ENCODE data around the gene ST14.

Gene ST14

GRCh38 chr11:130137999-130138398 lies 21.6 kb upstream of the ST14 start:
- DNase-seq, result no peak

DNA sequence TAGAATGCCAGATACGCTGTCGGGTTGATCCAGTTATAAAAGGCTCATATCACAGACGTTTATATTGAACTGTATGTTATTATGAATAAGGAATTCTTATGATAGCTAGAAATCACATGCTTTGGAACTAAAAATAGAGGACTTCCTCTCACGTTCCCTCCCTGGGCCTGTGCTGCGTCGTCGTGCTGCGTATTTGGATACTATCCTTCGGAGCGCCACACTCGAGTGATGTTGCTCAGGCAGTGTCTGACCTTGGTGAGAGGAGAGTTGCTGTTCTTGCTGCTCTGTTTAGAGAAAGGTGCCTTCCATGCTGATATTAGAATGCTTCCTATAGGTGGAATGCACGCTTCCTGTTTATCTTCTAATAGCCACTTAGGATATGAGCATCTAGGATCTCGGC lies 20.2 kb upstream of the ST14 start:
- DNase-seq, result no peak

DNA sequence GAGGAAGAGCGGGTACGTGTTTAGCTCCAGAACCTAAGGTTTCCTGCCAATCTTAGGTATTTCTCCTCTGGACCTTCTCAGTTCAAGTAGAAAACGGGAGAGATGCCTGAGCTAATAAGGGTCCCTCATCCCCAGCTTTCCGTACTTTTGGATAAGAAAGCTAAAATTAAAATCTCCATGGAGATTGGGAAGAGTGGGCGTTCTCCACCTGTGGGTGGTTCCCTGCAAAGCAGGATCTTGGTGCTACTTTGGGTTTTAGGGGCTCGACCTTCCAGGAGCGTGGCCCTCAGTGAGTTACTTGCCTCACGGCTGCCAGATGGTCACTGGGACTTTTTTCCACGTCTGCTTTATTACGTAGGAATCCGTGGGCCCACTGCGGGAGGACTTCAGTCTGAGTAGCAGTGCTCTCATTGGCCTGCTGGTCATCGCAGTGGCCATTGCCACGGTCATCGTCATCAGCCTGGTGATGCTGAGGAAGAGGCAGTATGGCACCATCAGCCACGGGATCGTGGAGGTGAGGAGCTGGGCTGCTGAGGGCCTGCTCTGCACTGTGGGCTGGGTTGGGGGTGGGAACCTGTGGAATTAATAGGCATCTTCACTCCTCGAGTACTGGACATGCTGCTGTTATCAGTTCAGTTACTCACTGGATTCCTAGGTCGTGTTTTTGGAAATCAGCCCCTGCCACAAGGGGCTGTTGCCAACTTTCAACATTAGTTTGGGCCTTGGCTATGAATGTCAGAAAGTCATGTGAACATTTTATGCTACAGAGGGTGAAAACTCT lies 17.8 kb upstream of the ST14 start:
- no peak for DNase-seq

DNA sequence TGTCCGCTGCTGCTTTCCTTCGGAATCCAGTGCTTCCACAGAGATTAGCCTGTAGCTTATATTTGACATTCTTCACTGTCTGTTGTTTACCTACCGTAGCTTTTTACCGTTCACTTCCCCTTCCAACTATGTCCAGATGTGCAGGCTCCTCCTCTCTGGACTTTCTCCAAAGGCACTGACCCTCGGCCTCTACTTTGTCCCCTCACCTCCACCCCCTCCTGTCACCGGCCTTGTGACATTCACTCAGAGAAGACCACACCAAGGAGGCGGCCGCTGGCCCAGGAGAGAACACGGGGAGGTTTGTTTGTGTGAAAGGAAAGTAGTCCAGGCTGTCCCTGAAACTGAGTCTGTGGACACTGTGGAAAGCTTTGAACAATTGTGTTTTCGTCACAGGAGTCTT lies 15.4 kb upstream of the ST14 start:
- DNase-seq, result no peak

DNA sequence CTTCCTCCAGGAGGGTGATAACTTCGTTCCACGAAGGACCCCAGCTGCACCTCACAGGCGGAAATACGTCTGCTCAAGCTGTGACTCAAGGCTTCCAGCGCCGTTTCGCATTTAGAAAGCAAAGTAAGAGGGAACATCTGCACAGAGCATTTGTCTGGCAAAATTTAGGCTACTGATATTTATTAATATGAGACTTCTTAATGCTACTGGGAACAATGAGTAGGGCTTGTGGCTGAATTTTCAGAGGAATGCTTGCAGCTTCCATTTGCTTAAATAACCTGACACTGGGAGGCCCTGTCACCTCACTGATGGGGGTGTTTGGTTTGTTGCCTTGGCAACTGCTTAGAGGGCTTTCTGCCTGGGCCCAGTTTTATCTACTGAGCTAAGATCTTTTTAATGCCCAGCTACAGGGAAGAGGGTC lies 14.7 kb upstream of the ST14 start:
- DNase-seq, result no peak

- DNase-seq, result no peak
These were observed 14.2 kb upstream of the ST14 start for GRCh38 chr11:130145311-130145812.

DNA sequence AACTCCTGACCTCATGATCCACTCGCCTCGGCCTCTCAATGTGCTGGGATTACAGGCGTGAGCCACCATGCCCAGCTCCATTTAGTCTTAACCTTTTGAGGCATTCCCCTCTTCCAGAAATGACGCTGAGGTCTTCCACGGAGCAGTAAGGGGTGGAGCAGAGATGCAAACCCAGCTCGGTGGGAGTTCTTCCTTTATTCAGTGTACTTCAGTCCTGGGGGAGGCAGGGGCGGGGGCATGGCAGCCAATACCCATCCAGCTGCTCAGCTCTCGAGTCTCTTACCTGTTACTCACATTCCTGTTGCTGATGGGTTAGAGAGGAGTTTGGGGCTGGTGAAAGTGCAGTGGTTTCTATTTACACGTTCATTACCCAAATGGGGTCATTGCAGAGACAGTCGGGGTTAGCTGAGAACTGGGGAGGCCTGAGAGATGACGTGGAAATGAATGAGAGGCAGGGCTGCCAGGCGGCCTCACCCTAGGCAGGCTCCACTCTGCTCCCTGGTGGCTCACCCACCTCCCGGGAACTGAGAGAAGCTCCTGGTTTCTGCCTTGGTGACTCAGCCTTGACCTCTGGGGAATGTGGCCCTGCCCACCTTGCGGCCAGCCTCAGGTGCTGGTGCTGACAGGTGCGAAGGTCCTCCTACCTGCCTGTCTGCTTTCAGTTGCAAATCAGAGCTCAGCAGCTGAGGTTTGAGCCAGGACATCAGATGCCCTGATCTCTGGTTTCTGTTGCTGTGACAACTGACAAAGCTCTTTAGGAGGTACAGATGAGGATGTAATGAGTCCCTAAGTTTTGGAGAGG lies 13.4 kb upstream of the ST14 start:
- DNase-seq, result no peak

DNA sequence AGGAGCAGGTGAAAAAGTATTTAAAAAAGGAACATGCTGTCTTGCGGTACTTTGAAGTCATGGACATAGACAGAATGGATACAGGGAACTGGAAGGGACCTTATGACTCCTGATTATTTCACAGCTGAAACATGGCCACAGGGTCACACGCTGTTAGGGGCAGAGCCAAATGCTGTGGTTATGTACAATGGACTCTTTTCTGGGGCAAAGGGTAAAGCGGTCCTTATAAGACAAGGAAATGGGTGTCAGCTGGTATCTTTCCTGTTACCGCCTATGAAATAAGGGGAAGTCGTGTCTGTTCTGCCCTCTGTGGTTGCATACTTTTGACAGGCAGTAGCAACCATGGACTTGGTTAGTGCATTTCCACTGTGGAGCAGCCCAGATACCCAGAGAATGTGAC lies 12.8 kb upstream of the ST14 start:
- no peak for DNase-seq

DNA sequence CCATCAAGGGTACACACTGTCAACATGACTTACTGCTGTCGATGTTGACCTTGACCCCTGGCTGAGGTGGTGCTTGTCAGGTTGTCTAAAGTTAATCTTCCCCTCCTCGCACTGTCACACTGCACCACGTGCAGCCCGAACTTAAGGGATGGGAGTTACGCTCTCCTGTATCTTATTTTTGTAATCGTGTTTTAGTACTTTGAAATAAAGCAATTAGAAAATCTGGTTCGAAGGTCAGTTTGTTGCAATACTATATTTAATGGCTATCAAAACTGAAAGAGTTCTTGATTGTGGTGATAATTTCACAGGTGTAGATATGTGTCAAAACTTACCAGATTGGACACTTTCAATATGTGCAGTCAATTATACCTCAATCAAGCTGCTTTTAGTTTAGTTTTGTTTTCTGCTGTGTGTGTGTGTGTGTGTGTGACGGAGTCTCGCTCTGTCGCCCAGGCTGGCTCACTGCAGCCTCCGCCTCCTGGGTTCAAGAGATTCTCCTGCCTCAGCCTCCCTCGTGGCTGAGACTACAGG lies 10.7 kb upstream of the ST14 start:
- no peak for DNase-seq

DNA sequence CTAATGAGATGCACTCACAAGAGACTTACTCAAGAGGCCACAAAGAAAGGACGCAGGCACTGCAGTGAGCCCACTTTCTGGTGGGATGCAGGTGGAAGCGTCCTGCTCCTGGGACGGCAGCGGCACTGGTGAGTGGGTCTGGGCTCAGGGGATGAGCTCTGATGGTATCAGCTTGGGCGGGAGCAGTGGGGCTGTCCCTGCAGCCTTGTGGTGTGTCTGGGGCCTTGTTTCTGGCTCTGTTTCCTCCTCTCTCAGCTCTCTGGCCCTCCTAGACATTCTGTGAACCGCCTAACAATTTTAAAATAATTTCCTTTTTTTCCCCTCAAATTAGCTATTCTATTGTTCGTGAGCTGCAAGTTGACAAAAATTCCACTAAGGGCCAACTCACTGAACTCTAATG lies 8.8 kb upstream of the ST14 start:
- no peak for DNase-seq

GRCh38 chr11:130151196-130151595 lies 8.4 kb upstream of the ST14 start:
- no peak for DNase-seq

- DNase-seq, result no peak
These were observed 3.2 kb upstream of the ST14 start for GRCh38 chr11:130156108-130157022.

- no peak for DNase-seq
These were observed 2.5 kb upstream of the ST14 start for GRCh38 chr11:130157101-130157500.

- DNase-seq, result no peak
These were observed 1.7 kb upstream of the ST14 start for GRCh38 chr11:130157840-130158239.

DNA sequence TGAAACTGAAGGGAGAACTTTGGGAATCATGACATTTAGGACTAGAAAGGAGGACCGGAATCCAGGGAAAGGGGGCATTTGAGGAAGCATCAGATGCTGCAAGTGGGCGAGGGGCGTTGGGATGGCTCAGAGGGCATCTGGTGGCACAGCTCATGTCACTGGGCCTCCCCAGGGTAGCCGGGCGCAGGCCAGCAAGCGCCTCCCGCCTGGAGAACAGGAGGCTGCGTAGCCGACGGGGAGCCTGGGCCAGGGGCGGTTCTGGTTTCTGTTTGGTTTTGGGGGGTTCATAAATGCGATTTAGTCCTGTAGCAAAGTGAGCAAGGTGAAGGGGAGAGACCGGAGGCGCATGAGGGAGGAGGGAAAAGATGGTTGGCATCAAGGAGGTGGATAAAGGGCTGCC lies 443 bp upstream of the ST14 start:
- DNase-seq, result no peak

- DNase-seq, result no peak
These were observed 1.0 kb downstream of the ST14 start for GRCh38 chr11:130160498-130161155.

- no peak for DNase-seq
These were observed 2.0 kb downstream of the ST14 start for GRCh38 chr11:130161441-130162145.

GRCh38 chr11:130162733-130163132 lies 3.2 kb downstream of the ST14 start:
- DNase-seq, result no peak

GRCh38 chr11:130163346-130164220 lies 4.0 kb downstream of the ST14 start:
- DNase-seq, result no peak

DNA sequence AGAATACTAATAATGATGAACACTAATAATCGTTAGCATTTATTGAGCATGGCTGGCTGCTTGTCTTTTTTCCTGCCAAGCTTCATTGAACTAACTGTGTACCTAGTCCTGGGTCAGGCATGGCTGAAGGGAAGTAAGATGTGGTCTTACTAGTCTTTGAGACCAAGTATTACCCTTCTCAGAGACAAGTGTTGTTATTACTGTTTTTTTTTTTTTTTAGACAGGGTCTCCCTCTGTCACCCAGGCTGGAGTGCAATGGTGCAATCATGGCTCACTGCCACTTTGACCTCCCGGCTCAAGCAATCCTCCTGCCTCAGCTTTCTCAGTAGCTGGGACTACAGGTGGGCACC lies 4.6 kb downstream of the ST14 start:
- DNase-seq, result no peak
